LoVo (cell line): ENCODE data around the gene PIGR.

ENCODE experiments used
- DNase-seq: peaks from one replicate; pipeline ENCODE4 v3.0.0-alpha.2; 2016; ENCODE audit warnings: low spot score

The PIGR gene

DNA sequence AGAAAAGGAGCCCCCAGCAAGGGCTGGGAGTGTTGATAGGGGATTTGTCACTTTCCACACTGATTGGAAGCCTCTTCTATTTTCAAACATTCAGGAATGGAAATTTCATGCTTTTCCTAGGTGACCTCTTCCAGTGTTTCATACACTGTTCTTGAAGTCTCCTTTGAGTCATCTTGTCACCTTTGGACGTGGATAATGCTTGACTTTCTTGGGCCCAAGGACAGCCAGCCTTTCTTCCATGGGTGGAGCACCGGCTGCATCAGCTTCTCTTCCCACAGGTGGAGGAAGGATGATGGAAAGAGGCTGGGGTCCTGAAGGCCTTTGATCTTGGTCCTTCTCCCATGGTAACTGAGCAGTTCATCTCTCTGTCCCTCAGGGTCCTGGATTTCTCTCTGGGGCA lies 11.9 kb upstream of the PIGR start:
- no peak for DNase-seq

- DNase-seq: no peak
These were observed 11.4 kb upstream of the PIGR start for GRCh38 chr1:206957639-206958038.

GRCh38 chr1:206955476-206956451 lies 9.5 kb upstream of the PIGR start:
- no peak for DNase-seq

DNA sequence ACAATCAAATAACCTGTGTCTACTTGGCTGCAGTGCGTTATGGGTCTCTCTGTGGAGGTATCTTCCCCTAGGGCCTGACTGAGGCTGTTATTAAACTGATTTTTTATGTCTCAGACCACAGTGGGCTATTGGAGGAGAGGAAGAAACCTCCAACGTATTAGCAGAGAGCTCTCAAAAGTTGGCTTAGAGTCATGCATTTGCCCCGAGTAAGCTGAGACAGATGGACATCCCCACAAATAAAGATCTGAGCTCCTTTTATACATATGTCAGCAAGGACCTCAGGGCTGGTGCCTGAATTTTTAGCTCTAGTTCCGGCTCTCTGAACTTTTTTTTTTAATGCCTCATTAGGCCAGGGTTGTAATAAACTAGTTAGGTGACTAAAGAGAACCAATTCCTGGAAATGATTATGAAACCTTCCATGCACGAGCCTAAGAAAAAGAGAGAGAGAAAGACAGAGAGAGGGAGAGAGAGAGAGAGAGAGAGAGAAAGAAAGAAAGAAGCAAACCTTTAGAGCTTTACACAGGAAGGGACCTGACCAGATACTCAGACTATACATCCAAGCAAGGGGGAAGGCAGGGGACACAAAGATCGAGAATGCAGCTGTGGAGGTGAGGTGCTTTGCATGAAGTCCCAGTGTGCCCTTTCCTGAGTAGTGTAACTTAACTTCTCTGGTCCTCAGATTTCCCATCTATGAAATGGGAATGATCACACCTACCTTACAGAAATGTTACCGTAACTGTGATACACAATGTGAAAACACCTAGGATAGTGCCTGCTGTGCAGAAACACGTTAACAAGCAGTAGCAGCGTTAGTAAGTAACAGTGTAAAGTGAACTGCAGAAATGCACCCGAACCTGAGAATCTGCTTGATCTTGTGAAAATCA lies 8.4 kb upstream of the PIGR start:
- DNase-seq: no peak

GRCh38 chr1:206953626-206954025 lies 7.4 kb upstream of the PIGR start:
- DNase-seq: no peak

DNA sequence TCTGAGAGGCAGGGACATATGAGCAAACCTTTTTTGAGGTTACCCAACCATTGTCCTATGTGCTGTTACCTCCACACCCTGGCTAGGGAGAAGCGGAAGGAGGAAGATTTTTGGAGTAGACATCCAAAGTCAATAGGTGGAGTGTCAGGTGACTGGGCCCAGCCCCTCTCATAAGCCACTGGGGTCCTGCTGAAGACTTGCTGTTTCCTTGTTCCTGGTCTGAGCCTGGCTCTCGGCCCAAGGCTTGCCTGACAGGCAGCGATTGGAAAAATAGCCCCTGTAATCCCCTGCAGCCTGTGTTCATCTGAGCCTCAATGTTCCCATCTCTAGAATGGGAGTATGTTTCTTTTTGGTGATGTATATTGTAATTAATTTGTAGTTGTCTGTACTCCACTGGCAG lies 6.9 kb upstream of the PIGR start:
- DNase-seq: peak; percentile 63

- peak; percentile 61 for DNase-seq
These were observed 5.9 kb upstream of the PIGR start for GRCh38 chr1:206952171-206952570.

GRCh38 chr1:206951318-206952100 lies 5.2 kb upstream of the PIGR start:
- peak; percentile 67 for DNase-seq

- DNase-seq: no peak
These were observed 3.4 kb upstream of the PIGR start for GRCh38 chr1:206949641-206950040.

GRCh38 chr1:206949208-206949607 lies 2.9 kb upstream of the PIGR start:
- no peak for DNase-seq

- no peak for DNase-seq
These were observed 989 bp upstream of the PIGR start for GRCh38 chr1:206947255-206947654.

- DNase-seq: no peak
These were observed 487 bp downstream of the PIGR start for GRCh38 chr1:206945779-206946178.

- no peak for DNase-seq
These were observed 1.6 kb downstream of the PIGR start for GRCh38 chr1:206944703-206945102.

- peak; percentile 39 for DNase-seq
These were observed 4.4 kb downstream of the PIGR start for GRCh38 chr1:206941766-206942418.

GRCh38 chr1:206940588-206940936 lies 5.7 kb downstream of the PIGR start:
- no peak for DNase-seq

- no peak for DNase-seq
These were observed 6.3 kb downstream of the PIGR start for GRCh38 chr1:206939841-206940587.

- DNase-seq: no peak
These were observed 7.1 kb downstream of the PIGR start for GRCh38 chr1:206939131-206939530.

DNA sequence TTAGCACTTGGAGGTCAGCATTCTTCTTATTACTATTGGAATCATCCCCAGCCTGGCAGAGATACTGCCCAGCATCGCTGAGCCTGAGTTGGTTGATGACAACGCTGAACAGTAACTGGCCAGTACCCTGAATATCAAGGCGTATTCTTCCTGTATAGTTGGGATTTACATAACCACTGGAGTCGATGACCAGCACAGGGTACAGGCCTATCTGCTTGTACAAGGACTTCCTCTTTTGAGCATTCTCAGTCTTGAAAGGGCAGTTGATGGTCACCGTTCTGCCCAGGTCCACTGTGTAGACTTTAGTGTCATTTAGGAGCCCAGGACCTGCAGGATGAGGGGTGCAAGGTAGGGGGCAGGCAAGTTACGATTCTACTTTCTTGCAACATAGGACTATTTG lies 8.8 kb downstream of the PIGR start:
- DNase-seq: no peak

DNA sequence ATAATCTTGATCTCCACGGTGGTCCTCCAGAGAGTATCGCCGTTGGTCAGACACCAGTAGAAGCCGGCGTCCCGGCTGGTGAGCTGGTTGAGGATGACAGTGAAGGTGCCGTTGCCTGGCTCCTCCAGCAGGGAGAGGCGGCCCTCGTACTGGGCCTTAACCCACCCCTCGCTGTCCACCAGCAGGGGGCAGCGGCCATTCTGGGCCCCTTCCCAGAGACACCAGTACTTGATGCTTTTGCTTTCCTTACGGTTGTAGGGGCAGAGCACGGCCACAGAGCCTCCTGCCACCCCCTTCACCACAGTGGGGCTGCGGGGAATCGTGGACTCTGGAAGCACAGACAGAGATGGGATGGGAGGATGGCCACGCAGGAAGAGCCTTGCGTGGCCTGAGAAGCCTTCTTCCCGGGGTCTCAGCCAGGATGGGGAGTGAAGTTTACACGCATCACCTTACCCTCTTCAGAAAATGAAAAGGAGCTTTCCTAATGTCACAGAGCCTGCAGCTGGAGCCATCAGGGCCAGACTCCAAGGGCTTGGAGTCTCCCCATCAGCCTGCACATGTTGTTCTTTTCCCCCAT lies 10.7 kb downstream of the PIGR start:
- no peak for DNase-seq

GRCh38 chr1:206933333-206933945 lies 12.8 kb downstream of the PIGR start:
- DNase-seq: no peak
